T-helper 2 cell treated with Interferon-gamma antibody and Interleukin-4, amounts not matched to agents 100 ng/mL and 5 ng/mL, for 36 hours (primary cell): ENCODE data around the gene CREG2. TPM values are rescaled to one million over a fixed set of nuclear protein-coding genes. Genes with fewer than 3 reads are reported as not detected.

Experiments
- intact Hi-C: fragments of 100-400 bp; cut with micrococcal nuclease; formaldehyde crosslinking; loops from one replicate; pipeline ENCODE4 v1.15.1; 2023
- total RNA-seq: library from RNA; stranded (reverse); gene quantifications from 2 replicates; pipeline ENCODE4 v1.2.3, GENCODE V29; 2022

The CREG2 gene
- total RNA-seq, 1 donor from 2014 or later: 0.14 TPM

GRCh38 chr2:101310834-101311695 is 76.2 kb downstream of the CREG2 start:
- intact Hi-C loops: no loop called here

GRCh38 chr2:101310090-101310833 is 77.0 kb downstream of the CREG2 start:
- intact Hi-C loops: no loop called here

- intact Hi-C loops: loop anchor here (1.0 to 10.0 kb wide), 5 partner anchors 20 to 389 kb away; partner anchors contain the start of genes MAP4K4, RFX8 and RPL31
Measured at GRCh38 chr2:101308432-101309210, 78.7 kb downstream of the CREG2 start, which contains the start of gene RNF149. TSS of gene RNF149 (minus strand) at chr2:101308701. CDS start at chr2:101308588, 113 bp downstream.

- intact Hi-C loops: loop anchor here (1.0 to 10.0 kb wide), 6 partner anchors 20 to 389 kb away; partner anchors contain the start of genes MAP4K4, RFX8 and RPL31
Measured at GRCh38 chr2:101307950-101308431, 79.3 kb downstream of the CREG2 start.

GRCh38 chr2:101307503-101307902 is 79.8 kb downstream of the CREG2 start:
- intact Hi-C loops: loop anchor here (1.0 to 10.0 kb wide), 4 partner anchors 35 to 390 kb away; partner anchors contain the start of genes MAP4K4 and RFX8

- intact Hi-C loops: loop anchor here (1.0 to 10.0 kb wide), 4 partner anchors 36 to 391 kb away; partner anchors contain the start of genes MAP4K4 and RFX8
Measured at GRCh38 chr2:101306410-101306809, 80.9 kb downstream of the CREG2 start.

GRCh38 chr2:101305492-101306078 is 81.7 kb downstream of the CREG2 start:
- intact Hi-C loops: loop anchor here (1.0 to 10.0 kb wide), 4 partner anchors 37 to 392 kb away; partner anchors contain the start of genes MAP4K4 and RFX8

GRCh38 chr2:101305035-101305434 is 82.3 kb downstream of the CREG2 start:
- intact Hi-C loops: loop anchor here (5.0 to 10.0 kb wide), 3 partner anchors 37 to 392 kb away; partner anchors contain the start of genes MAP4K4 and RFX8

- intact Hi-C loops: loop anchor here (10.0 kb wide), 1 partner anchor 171 kb away; the partner anchor contains the start of gene RFX8
Measured at GRCh38 chr2:101303688-101304087, 83.6 kb downstream of the CREG2 start.

- intact Hi-C loops: loop anchor here (10.0 kb wide), 1 partner anchor 173 kb away; the partner anchor contains the start of gene RFX8
Measured at GRCh38 chr2:101302016-101302415, 85.3 kb downstream of the CREG2 start.

- intact Hi-C loops: loop anchor here (10.0 kb wide), 1 partner anchor 174 kb away; the partner anchor contains the start of gene RFX8
Measured at GRCh38 chr2:101300836-101301235, 86.5 kb downstream of the CREG2 start.

- intact Hi-C loops: loop anchor here (10.0 kb wide), 1 partner anchor 175 kb away; the partner anchor contains the start of gene RFX8
Measured at GRCh38 chr2:101300164-101300563, 87.1 kb downstream of the CREG2 start.

GRCh38 chr2:101299604-101300003 is 87.7 kb downstream of the CREG2 start:
- intact Hi-C loops: loop anchor here (10.0 kb wide), 1 partner anchor 175 kb away; the partner anchor contains the start of gene RFX8

- intact Hi-C loops: no loop called here
Measured at GRCh38 chr2:101297383-101297782, 89.9 kb downstream of the CREG2 start.

- intact Hi-C loops: no loop called here
Measured at GRCh38 chr2:101296371-101296770, 90.9 kb downstream of the CREG2 start.

- intact Hi-C loops: no loop called here
Measured at GRCh38 chr2:101295895-101296294, 91.4 kb downstream of the CREG2 start.
